Panc1 (cell line): ENCODE results near the gene PTPRO. TPM values are rescaled to one million over a fixed set of nuclear protein-coding genes. Genes with fewer than 3 reads are reported as not detected.

Experiments used
- ATAC-seq: fragments of 200-7000 bp; cut with Tn5 transposase; 2 replicates; pipeline ENCODE4 v1.9.1; 2020; ENCODE audit warnings: mild to moderate bottlenecking, moderate library complexity
- BruUV-seq: library from RNA; stranded (reverse); fragments of 400-500 nt; replicated peaks from 2 replicates; lab custom pipeline; 2021; lab: Mats Ljungman, UMichigan
- CTCF ChIA-PET: fragments of 300-600 bp; sonication (Branson Sonifier 250); formaldehyde crosslinking; loops from one replicate; lab custom pipeline; 2022; ENCODE audit warnings: antibody characterized with exemption; lab: Charles Lee
- POLR2A ChIA-PET: fragments of 300-600 bp; sonication (Branson Sonifier 250); formaldehyde crosslinking; loops from one replicate; lab custom pipeline; 2022; ENCODE audit warnings: antibody characterized with exemption; lab: Charles Lee
- DNase-seq: peaks from one replicate; pipeline ENCODE4 v3.0.0-alpha.2; 2010; ENCODE audit warnings: low read depth, low spot score
- H3K27ac ChIP-seq: 2 replicates; pipeline ENCODE4 v1.5.1; 2011; ENCODE audit warnings: mild to moderate bottlenecking, low read length, inconsistent platforms
- H3K27me3 ChIP-seq: fragments of 200-500 bp; sonication (Bioruptor generic); 2 replicates; pipeline ENCODE4 v1.6.0; 2014; ENCODE audit warnings: low read length, inconsistent platforms; ENCODE audit not compliant: control insufficient read depth, insufficient read depth
- H3K36me3 ChIP-seq: fragments of 200-500 bp; sonication (Bioruptor generic); 2 replicates; pipeline ENCODE4 v1.5.1; 2014; ENCODE audit warnings: inconsistent platforms, mild to moderate bottlenecking, low read length, moderate library complexity; ENCODE audit not compliant: control insufficient read depth, insufficient read depth
- H3K4me1 ChIP-seq: 2 replicates; pipeline ENCODE4 v1.5.1; 2011; ENCODE audit warnings: inconsistent platforms, mild to moderate bottlenecking, low read length, moderate library complexity; ENCODE audit not compliant: control insufficient read depth, insufficient read depth
- H3K4me3 ChIP-seq, 2 experiments: 2 replicates each; pipeline ENCODE4 v1.5.1; 2011 to 2012; ENCODE audit warnings: low read depth in 2 of 2, low read length in 2 of 2, mild to moderate bottlenecking in 2 of 2, inconsistent platforms in 1 of 2, moderate library complexity in 1 of 2
- H3K9me3 ChIP-seq: fragments of 200-500 bp; sonication (Bioruptor generic); 2 replicates; pipeline ENCODE4 v1.5.1; 2014; ENCODE audit warnings: low read depth, mild to moderate bottlenecking, inconsistent platforms, low read length, moderate library complexity; ENCODE audit not compliant: control insufficient read depth, insufficient read depth
- CTCF ChIP-seq: fragments of 450-650 bp; IDR thresholded peaks from 2 replicates; pipeline ENCODE4 v1.5.1; 2017; ENCODE audit warnings: mild to moderate bottlenecking
- POLR2AphosphoS5 ChIP-seq: IDR thresholded peaks from 2 replicates; pipeline ENCODE4 v1.6.1; 2012; ENCODE audit warnings: mild to moderate bottlenecking, low read depth, low read length, moderate library complexity
- REST ChIP-seq, 2 experiments: IDR thresholded peaks; 2 replicates each; pipeline ENCODE4 v1.6.1; 2011 to 2012; ENCODE audit warnings: low read depth in 2 of 2, control low read depth in 1 of 2, low read length in 1 of 2, mild to moderate bottlenecking in 1 of 2, moderate library complexity in 1 of 2; ENCODE audit not compliant: insufficient read depth in 1 of 2
- SIN3A ChIP-seq: IDR thresholded peaks from 2 replicates; pipeline ENCODE4 v1.6.1; 2012; ENCODE audit warnings: low read depth, mild to moderate bottlenecking, low read length, moderate library complexity, borderline replicate concordance; ENCODE audit not compliant: insufficient read depth
- TCF7L2 ChIP-seq: IDR thresholded peaks from 2 replicates; pipeline ENCODE4 v1.6.1; 2011; ENCODE audit warnings: mild to moderate bottlenecking, low read depth, low read length, inconsistent platforms
- in situ Hi-C: cut with HindIII; loops from 2 replicates; pipeline ENCODE4 v1.10.0; 2016; ENCODE audit warnings: low sequenced_read_pairs, low pct_unique_long_range_greater_than_20kb
- intact Hi-C: fragments of 100-400 bp; cut with micrococcal nuclease; formaldehyde crosslinking; loops from one replicate; pipeline ENCODE4 v1.10.0; 2022; ENCODE audit not compliant: unreplicated experiment
- total RNA-seq: library from RNA; stranded (reverse); gene quantifications from one replicate; pipeline ENCODE4 v1.2.1, GENCODE V29; 2021; ENCODE audit not compliant: unreplicated experiment

PTPRO gene
- total RNA-seq, 1 experiment from 2014 or later = not detected

- Histone ChIP-seq H3K27ac (no peak overlapping the region), H3K4me3 (no peak overlapping the region), H3K9me3 (no peaks in the 10 kb centered on the region), H3K4me1 (no peaks in the 10 kb centered on the region), H3K36me3 (no peaks in the 10 kb centered on the region), H3K27me3 (0 out of 2 replicates have a peak, but pooled peaks cover 2% of the 10 kb centered on the region)
- CTCF ChIA-PET = no interaction called here
- POLR2A ChIA-PET = no interaction called here
- intact Hi-C loops (no loop called here), in situ Hi-C loops (no loop called here)
- no TSS peak for BruUV-seq
- TF ChIP-seq SIN3A = no peak
- DNase-seq (no peak), ATAC-seq (no peak)
Observed at GRCh38 chr12:15563663-15564062, 241.4 kb downstream of the PTPRO start.

DNA sequence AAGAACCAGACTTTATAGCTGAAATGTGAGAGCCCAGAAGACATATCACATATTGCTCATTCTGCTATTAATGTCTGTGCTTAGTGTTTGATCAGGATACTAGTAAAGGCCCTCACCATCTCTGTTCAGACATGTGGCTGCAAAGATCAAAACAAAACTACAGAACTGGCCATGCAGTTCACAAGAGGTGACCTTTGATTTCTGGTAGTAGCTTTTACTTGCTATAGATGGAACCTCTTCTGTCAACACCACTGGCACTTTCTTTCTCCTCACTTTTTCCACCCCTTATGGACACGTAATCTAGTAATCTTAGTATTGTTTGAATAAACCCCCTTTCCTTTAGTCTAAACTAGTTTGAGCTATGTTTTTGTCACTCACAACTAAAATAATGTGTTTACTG lies 252.0 kb downstream of the PTPRO start:
- Histone ChIP-seq H3K9me3 (no peaks in the 10 kb centered on the region), H3K27ac (no peak overlapping the region), H3K36me3 (no peaks in the 10 kb centered on the region), H3K4me3 (no peak overlapping the region), H3K4me1 (no peaks in the 10 kb centered on the region; the same call in 1 of the 2 replicates), H3K27me3 (no peaks in the 10 kb centered on the region)
- CTCF ChIA-PET = interaction anchor here (1.2 kb wide), 1 partner anchor 10 kb away, joined by 3 read pairs; no protein-coding TSS in a partner anchor
- POLR2A ChIA-PET = no interaction called here
- no peak for DNase-seq
- no peak for ATAC-seq
- TF ChIP-seq CTCF (no peak), SIN3A (no peak), POLR2AphosphoS5 (no peak)
- intact Hi-C loops = no loop called here
- BruUV-seq = no TSS peak
- in situ Hi-C loops = no loop called here

GRCh38 chr12:15575671-15576541 lies 253.6 kb downstream of the PTPRO start:
- Histone ChIP-seq H3K27me3 (no peaks in the 10 kb centered on the region), H3K36me3 (no peaks in the 10 kb centered on the region), H3K4me3 (no peak overlapping the region), H3K27ac (no peak overlapping the region), H3K4me1 (no peaks in the 10 kb centered on the region; the same call in 1 of the 2 replicates), H3K9me3 (no peaks in the 10 kb centered on the region)
- in situ Hi-C loops (no loop called here), intact Hi-C loops (no loop called here)
- POLR2A ChIA-PET = no interaction called here
- CTCF ChIA-PET = interaction anchor here (1.2 kb wide), 1 partner anchor 9 kb away, joined by 3 read pairs; no protein-coding TSS in a partner anchor
- BruUV-seq = no TSS peak
- ATAC-seq (no peak), DNase-seq (no peak)
- TF ChIP-seq REST (IDR thresholded peaks at IDR 0.05; ENCODE audit: insufficient read depth in 1 of 2, low read depth in 2 of 2, low read length in 1 of 2) (no peak), TCF7L2 (no peak), CTCF (no peak), POLR2AphosphoS5 (no peak), SIN3A (no peak)
